OCI-LY7 (cell line): ENCODE results near the gene LRRC55. TPM values are rescaled to one million over a fixed set of nuclear protein-coding genes. Genes with fewer than 3 reads are reported as not detected.

Experiments
- BruUV-seq: library from RNA; stranded (reverse); fragments of 400-500 nt; replicated peaks from 2 replicates; lab custom pipeline; 2021; lab: Mats Ljungman, UMichigan
- CTCF ChIA-PET: fragments of 300-600 bp; sonication (Branson Sonifier 250); formaldehyde crosslinking; loops from one replicate; lab custom pipeline; 2022; ENCODE audit warnings: antibody characterized with exemption; ENCODE audit not compliant: unreplicated experiment; lab: Charles Lee
- POLR2A ChIA-PET: fragments of 300-600 bp; sonication (Branson Sonifier 250); formaldehyde crosslinking; loops from one replicate; lab custom pipeline; 2022; ENCODE audit warnings: antibody characterized with exemption; lab: Charles Lee
- DNase-seq: peaks from one replicate; pipeline ENCODE4 v3.0.0-alpha.2; 2015; ENCODE audit warnings: low spot score
- H2AFZ ChIP-seq: fragments of 200-600 bp; sonication (generic), shearing (Covaris generic); 2 replicates; pipeline ENCODE4 v1.6.1; 2014; ENCODE audit warnings: mild to moderate bottlenecking, antibody characterized with exemption, low read length, moderate library complexity
- H3K27ac ChIP-seq: fragments of 200-600 bp; sonication (generic); 2 replicates; pipeline ENCODE4 v1.5.1; 2014; ENCODE audit warnings: mixed run types, low read depth, mild to moderate bottlenecking, moderate library complexity, low read length, inconsistent platforms; ENCODE audit not compliant: poor library complexity, severe bottlenecking
- H3K36me3 ChIP-seq: fragments of 200-600 bp; sonication (generic); 2 replicates; pipeline ENCODE4 v1.6.1; 2014; ENCODE audit warnings: mild to moderate bottlenecking, antibody characterized with exemption, low read length, moderate library complexity, mixed read lengths; ENCODE audit not compliant: insufficient read depth
- H3K4me1 ChIP-seq: fragments of 200-600 bp; sonication (generic); 2 replicates; pipeline ENCODE4 v1.5.1; 2014; ENCODE audit warnings: mild to moderate bottlenecking, low read length; ENCODE audit not compliant: insufficient read depth, poor library complexity, severe bottlenecking
- H3K4me2 ChIP-seq: fragments of 200-600 bp; sonication (generic); 2 replicates; pipeline ENCODE4 v1.6.1; 2014; ENCODE audit warnings: mild to moderate bottlenecking, low read length
- H3K4me3 ChIP-seq: fragments of 200-600 bp; sonication (generic); 2 replicates; pipeline ENCODE4 v1.5.1; 2014; ENCODE audit warnings: mild to moderate bottlenecking, low read depth, low read length; ENCODE audit not compliant: poor library complexity, severe bottlenecking
- H3K79me2 ChIP-seq: fragments of 200-600 bp; sonication (generic); 2 replicates; pipeline ENCODE4 v1.6.1; 2016; ENCODE audit warnings: low read depth, mild to moderate bottlenecking, low read length, moderate library complexity, mixed read lengths; ENCODE audit not compliant: insufficient read depth
- H3K9me2 ChIP-seq: fragments of 200-600 bp; sonication (generic); 2 replicates; pipeline ENCODE4 v1.6.1; 2016; ENCODE audit warnings: mild to moderate bottlenecking, low read length, mixed read lengths; ENCODE audit not compliant: insufficient read depth
- H3K9me3 ChIP-seq: fragments of 200-600 bp; sonication (generic); 2 replicates; pipeline ENCODE4 v1.6.1; 2014; ENCODE audit warnings: mild to moderate bottlenecking, mixed run types, low read length, mixed read lengths
- H4K20me1 ChIP-seq: fragments of 200-600 bp; sonication (generic); 2 replicates; pipeline ENCODE4 v1.6.1; 2014; ENCODE audit warnings: mild to moderate bottlenecking, antibody characterized with exemption, low read length, moderate library complexity, mixed read lengths; ENCODE audit not compliant: insufficient read depth
- EZH2phosphoT487 ChIP-seq: fragments of 200-600 bp; sonication (generic); IDR thresholded peaks from 2 replicates; pipeline ENCODE4 v1.6.1; 2018; ENCODE audit warnings: low read depth, borderline replicate concordance, mild to moderate bottlenecking, mixed run types, antibody characterized with exemption, low read length, moderate library complexity, mixed read lengths
- intact Hi-C: fragments of 100-400 bp; cut with micrococcal nuclease; formaldehyde crosslinking; loops from one replicate; pipeline ENCODE4 v1.10.0; 2022; ENCODE audit not compliant: unreplicated experiment
- total RNA-seq, 2 experiments: library from RNA; depleted of rRNA in 1 of 2; stranded (reverse); fragments of >200 nt in 1 of 2; shearing (Covaris generic) in 1 of 2; gene quantifications; 2 replicates each; pipeline ENCODE4 v1.2.3, GENCODE V29; 2014 to 2022
- TF ChIP-seq, protein P1 (sequence below): fragments of 200-600 bp; sonication (generic); conservative IDR thresholded peaks from 2 replicates; pipeline ENCODE4 v1.5.1; 2014; ENCODE audit warnings: mild to moderate bottlenecking, antibody characterized with exemption, low read length, moderate library complexity, mixed read lengths

The LRRC55 gene
- total RNA-seq, 2 experiments from 2014 or later: not detected

DNA sequence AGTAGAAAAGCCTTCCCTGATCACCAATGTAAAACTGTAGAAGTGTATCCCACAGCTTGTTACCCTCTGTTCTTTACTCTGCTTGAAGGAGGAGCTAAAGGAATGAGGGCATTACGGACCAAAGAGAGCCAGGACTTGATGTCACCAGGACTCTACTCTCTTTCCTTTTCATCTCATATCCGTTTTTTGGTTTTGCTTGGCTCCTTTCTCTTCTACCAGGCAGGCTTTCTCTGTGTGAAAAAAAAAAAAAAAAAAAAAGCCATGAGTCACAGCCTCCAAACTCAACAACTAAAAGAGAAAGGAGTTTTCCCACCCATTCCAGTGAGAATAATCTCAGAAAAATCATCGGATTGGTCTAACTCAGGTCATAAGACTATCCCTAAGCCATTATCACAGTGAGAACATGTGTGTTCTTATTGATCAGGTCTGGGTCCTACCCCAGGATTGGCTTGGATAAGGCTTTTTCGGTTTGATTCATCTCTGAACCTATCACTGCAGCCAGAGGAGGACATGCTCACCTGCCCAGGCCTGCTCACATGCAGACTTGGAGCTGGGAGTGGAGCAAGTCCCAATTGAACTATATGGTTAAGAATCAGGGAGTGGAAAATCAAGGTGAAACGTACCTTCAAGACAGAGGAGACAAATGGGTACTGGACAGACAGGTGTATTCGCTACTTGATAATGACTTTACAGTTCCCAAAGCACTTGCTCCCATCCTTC is 19.4 kb upstream of the LRRC55 start:
- Histone ChIP-seq H2AFZ (no peak overlapping the region), H3K79me2 (no peaks in the 10 kb centered on the region), H4K20me1 (no peaks in the 10 kb centered on the region), H3K4me1 (no peaks in the 10 kb centered on the region), H3K36me3 (no peaks in the 10 kb centered on the region), H3K27ac (no peak overlapping the region), H3K9me3 (no peaks in the 10 kb centered on the region), H3K4me3 (no peak overlapping the region), H3K4me2 (no peak overlapping the region), H3K9me2 (no peaks in the 10 kb centered on the region)
- CTCF ChIA-PET: no interaction called here
- intact Hi-C loops: no loop called here
- no peak for TF ChIP-seq EZH2phosphoT487
- TF ChIP-seq, protein P1, sequence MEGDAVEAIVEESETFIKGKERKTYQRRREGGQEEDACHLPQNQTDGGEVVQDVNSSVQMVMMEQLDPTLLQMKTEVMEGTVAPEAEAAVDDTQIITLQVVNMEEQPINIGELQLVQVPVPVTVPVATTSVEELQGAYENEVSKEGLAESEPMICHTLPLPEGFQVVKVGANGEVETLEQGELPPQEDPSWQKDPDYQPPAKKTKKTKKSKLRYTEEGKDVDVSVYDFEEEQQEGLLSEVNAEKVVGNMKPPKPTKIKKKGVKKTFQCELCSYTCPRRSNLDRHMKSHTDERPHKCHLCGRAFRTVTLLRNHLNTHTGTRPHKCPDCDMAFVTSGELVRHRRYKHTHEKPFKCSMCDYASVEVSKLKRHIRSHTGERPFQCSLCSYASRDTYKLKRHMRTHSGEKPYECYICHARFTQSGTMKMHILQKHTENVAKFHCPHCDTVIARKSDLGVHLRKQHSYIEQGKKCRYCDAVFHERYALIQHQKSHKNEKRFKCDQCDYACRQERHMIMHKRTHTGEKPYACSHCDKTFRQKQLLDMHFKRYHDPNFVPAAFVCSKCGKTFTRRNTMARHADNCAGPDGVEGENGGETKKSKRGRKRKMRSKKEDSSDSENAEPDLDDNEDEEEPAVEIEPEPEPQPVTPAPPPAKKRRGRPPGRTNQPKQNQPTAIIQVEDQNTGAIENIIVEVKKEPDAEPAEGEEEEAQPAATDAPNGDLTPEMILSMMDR: no peak
- POLR2A ChIA-PET: no interaction called here
- DNase-seq: no peak
- no TSS peak for BruUV-seq

DNA sequence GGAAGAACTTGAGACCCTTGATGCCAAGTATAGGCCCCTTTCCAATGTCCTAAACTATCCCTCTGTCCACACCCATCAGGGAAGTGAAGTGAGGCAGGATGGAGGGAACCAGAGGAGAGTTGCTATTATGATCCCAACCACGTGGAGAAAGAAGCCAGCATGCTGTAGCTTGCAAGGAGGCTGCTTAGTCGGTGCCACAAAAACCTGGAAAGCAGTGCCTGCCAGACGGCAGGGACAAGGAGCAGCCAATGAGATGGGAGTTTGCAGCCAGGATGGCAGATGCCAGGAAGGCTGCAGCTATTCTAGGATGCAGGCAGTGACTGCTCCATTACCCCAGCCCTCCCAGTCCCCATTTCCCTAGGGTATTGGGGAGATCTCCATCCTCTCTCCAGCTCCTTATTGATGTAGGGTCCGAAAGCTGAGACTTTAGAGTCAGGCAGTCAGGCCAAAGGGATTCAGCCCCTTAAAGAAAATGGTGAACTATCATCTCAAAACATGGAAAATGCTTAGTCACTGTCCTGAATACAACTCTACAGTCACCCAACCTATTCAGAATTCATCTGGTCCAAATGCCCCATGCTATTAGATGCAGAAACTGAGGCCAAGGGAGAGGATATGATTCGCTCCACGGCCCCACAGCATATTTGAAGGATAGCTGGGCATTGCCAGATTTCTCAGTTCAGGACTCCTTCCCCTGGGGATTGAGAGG is 18.4 kb upstream of the LRRC55 start:
- Histone ChIP-seq H3K36me3 (no peaks in the 10 kb centered on the region), H2AFZ (no peak overlapping the region), H3K9me2 (no peaks in the 10 kb centered on the region), H4K20me1 (no peaks in the 10 kb centered on the region), H3K4me1 (no peaks in the 10 kb centered on the region), H3K4me3 (no peak overlapping the region), H3K4me2 (no peak overlapping the region), H3K27ac (no peak overlapping the region), H3K9me3 (no peaks in the 10 kb centered on the region), H3K79me2 (no peaks in the 10 kb centered on the region)
- intact Hi-C loops: no loop called here
- no peak for TF ChIP-seq EZH2phosphoT487
- TF ChIP-seq, protein P1: no peak
- DNase-seq: no peak
- ChIA-PET CTCF (no interaction called here), POLR2A (no interaction called here)
- BruUV-seq: no TSS peak

DNA sequence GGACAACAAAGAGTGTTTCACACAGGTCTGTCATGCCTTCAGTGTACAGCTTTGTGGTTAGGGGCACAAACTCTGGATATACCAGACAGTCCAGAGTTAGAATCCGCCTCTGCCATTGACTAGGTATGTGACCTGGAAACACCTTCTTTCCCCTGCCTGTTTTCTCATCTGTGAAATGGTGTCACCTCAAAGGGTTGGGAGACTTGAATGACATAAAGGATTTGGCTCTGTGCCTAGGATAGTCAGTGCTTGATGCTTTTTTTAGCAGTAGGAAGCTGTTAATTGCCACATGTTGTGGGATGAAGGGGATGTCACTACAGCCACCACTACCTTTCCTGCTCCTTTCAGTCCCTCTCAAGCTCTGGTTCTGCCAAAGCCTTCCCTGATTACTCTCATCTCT is 17.4 kb upstream of the LRRC55 start:
- DNase-seq: no peak
- CTCF ChIA-PET: no interaction called here
- POLR2A ChIA-PET: no interaction called here

More for the DNA sequence above, 17.4 kb upstream of the LRRC55 start:
- TF ChIP-seq EZH2phosphoT487: no peak
- TF ChIP-seq, protein P1: no peak
- H4K20me1 ChIP-seq: no peaks in the 10 kb centered on the region
- H3K79me2 ChIP-seq: no peaks in the 10 kb centered on the region
- no peak overlapping the region for H3K27ac ChIP-seq
- no TSS peak for BruUV-seq
- no peak overlapping the region for H2AFZ ChIP-seq
- no peak overlapping the region for H3K4me2 ChIP-seq
- intact Hi-C loops: no loop called here
- no peak overlapping the region for H3K4me3 ChIP-seq
- H3K9me3 ChIP-seq: no peaks in the 10 kb centered on the region
- H3K9me2 ChIP-seq: no peaks in the 10 kb centered on the region
- no peaks in the 10 kb centered on the region for H3K36me3 ChIP-seq
- no peaks in the 10 kb centered on the region for H3K4me1 ChIP-seq
